Panc1 (cell line): Measurements from ENCODE around the gene PER2. TPM values are rescaled to one million over a fixed set of nuclear protein-coding genes. Genes with fewer than 3 reads are reported as not detected.
"Not testable (repeated sequence)": the region's sequence is repeated elsewhere in the genome, so short reads cannot be mapped to it uniquely, and the experiment has no call there.

ENCODE experiments used
- ATAC-seq: fragments of 200-7000 bp; cut with Tn5 transposase; 2 replicates; pipeline ENCODE4 v1.9.1; 2020; ENCODE audit warnings: mild to moderate bottlenecking, moderate library complexity
- BruUV-seq: library from RNA; stranded (reverse); fragments of 400-500 nt; replicated peaks from 2 replicates; lab custom pipeline; 2021; lab: Mats Ljungman, UMichigan
- CTCF ChIA-PET: fragments of 300-600 bp; sonication (Branson Sonifier 250); formaldehyde crosslinking; loops from one replicate; lab custom pipeline; 2022; ENCODE audit warnings: antibody characterized with exemption; lab: Charles Lee
- POLR2A ChIA-PET: fragments of 300-600 bp; sonication (Branson Sonifier 250); formaldehyde crosslinking; loops from one replicate; lab custom pipeline; 2022; ENCODE audit warnings: antibody characterized with exemption; lab: Charles Lee
- DNase-seq: peaks from one replicate; pipeline ENCODE4 v3.0.0-alpha.2; 2010; ENCODE audit warnings: low read depth, low spot score
- H3K27ac ChIP-seq: 2 replicates; pipeline ENCODE4 v1.5.1; 2011; ENCODE audit warnings: mild to moderate bottlenecking, low read length, inconsistent platforms
- H3K27me3 ChIP-seq: fragments of 200-500 bp; sonication (Bioruptor generic); 2 replicates; pipeline ENCODE4 v1.6.0; 2014; ENCODE audit warnings: low read length, inconsistent platforms; ENCODE audit not compliant: control insufficient read depth, insufficient read depth
- H3K36me3 ChIP-seq: fragments of 200-500 bp; sonication (Bioruptor generic); 2 replicates; pipeline ENCODE4 v1.5.1; 2014; ENCODE audit warnings: inconsistent platforms, mild to moderate bottlenecking, low read length, moderate library complexity; ENCODE audit not compliant: control insufficient read depth, insufficient read depth
- H3K4me1 ChIP-seq: 2 replicates; pipeline ENCODE4 v1.5.1; 2011; ENCODE audit warnings: inconsistent platforms, mild to moderate bottlenecking, low read length, moderate library complexity; ENCODE audit not compliant: control insufficient read depth, insufficient read depth
- H3K4me3 ChIP-seq, 2 experiments: 2 replicates each; pipeline ENCODE4 v1.5.1; 2011 to 2012; ENCODE audit warnings: low read depth in 2 of 2, low read length in 2 of 2, mild to moderate bottlenecking in 2 of 2, inconsistent platforms in 1 of 2, moderate library complexity in 1 of 2
- H3K9me3 ChIP-seq: fragments of 200-500 bp; sonication (Bioruptor generic); 2 replicates; pipeline ENCODE4 v1.5.1; 2014; ENCODE audit warnings: low read depth, mild to moderate bottlenecking, inconsistent platforms, low read length, moderate library complexity; ENCODE audit not compliant: control insufficient read depth, insufficient read depth
- POLR2AphosphoS5 ChIP-seq: IDR thresholded peaks from 2 replicates; pipeline ENCODE4 v1.6.1; 2012; ENCODE audit warnings: mild to moderate bottlenecking, low read depth, low read length, moderate library complexity
- SIN3A ChIP-seq: IDR thresholded peaks from 2 replicates; pipeline ENCODE4 v1.6.1; 2012; ENCODE audit warnings: low read depth, mild to moderate bottlenecking, low read length, moderate library complexity, borderline replicate concordance; ENCODE audit not compliant: insufficient read depth
- TCF7L2 ChIP-seq: IDR thresholded peaks from 2 replicates; pipeline ENCODE4 v1.6.1; 2011; ENCODE audit warnings: mild to moderate bottlenecking, low read depth, low read length, inconsistent platforms
- in situ Hi-C: cut with HindIII; loops from 2 replicates; pipeline ENCODE4 v1.10.0; 2016; ENCODE audit warnings: low sequenced_read_pairs, low pct_unique_long_range_greater_than_20kb
- intact Hi-C: fragments of 100-400 bp; cut with micrococcal nuclease; formaldehyde crosslinking; loops from one replicate; pipeline ENCODE4 v1.10.0; 2022; ENCODE audit not compliant: unreplicated experiment
- total RNA-seq: library from RNA; stranded (reverse); gene quantifications from one replicate; pipeline ENCODE4 v1.2.1, GENCODE V29; 2021; ENCODE audit not compliant: unreplicated experiment
- TF ChIP-seq, protein P1 (sequence below): fragments of 450-650 bp; IDR thresholded peaks from 2 replicates; pipeline ENCODE4 v1.5.1; 2017; ENCODE audit warnings: mild to moderate bottlenecking
- TF ChIP-seq, protein P2 (sequence below), 2 experiments: IDR thresholded peaks; 2 replicates each; pipeline ENCODE4 v1.6.1; 2011 to 2012; ENCODE audit warnings: low read depth in 2 of 2, control low read depth in 1 of 2, low read length in 1 of 2, mild to moderate bottlenecking in 1 of 2, moderate library complexity in 1 of 2; ENCODE audit not compliant: insufficient read depth in 1 of 2

Gene PER2
- total RNA-seq, 1 experiment from 2014 or later = 9.9 TPM

DNA sequence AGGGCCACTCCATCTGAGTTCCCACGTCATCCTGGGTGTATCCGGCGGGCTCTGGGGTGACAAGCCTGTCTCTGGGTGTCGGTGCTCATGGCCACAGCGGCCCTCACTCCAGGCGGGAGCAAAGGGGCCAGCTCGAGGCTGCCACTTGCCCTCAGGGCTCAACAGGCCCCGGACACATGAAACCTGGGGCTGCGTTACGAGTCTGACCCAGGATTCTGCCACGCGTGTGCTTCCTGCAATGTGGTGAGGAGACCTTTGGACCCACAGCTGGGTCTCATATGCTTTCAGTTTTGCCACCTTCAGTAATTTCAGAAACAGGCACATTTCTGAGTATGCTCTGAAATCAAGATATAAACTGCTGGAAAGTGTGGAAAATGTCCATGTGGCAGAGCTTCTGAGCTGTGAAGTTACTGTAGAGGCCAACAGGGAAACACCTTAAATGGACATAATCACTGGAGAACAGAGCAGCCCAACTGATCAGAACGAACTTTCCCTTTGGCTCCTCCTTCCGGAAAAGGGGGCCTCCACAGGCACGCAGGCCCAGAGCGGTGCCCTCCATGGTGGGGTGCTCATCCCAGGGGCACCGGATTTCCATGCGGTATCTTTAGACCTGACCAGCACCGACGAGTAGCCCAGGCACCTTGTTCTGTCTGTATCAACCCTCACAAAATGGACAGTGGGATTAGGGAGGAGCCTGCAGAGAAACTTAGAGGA lies 14.1 kb downstream of the PER2 start:
- DNase-seq (no peak), ATAC-seq (no peak)
- no peaks in the 10 kb centered on the region for H3K36me3 ChIP-seq
- H3K9me3 ChIP-seq = no peaks in the 10 kb centered on the region
- no peak overlapping the region for H3K4me3 ChIP-seq
- H3K4me1 ChIP-seq = no peaks in the 10 kb centered on the region
- TF ChIP-seq, protein P1, sequence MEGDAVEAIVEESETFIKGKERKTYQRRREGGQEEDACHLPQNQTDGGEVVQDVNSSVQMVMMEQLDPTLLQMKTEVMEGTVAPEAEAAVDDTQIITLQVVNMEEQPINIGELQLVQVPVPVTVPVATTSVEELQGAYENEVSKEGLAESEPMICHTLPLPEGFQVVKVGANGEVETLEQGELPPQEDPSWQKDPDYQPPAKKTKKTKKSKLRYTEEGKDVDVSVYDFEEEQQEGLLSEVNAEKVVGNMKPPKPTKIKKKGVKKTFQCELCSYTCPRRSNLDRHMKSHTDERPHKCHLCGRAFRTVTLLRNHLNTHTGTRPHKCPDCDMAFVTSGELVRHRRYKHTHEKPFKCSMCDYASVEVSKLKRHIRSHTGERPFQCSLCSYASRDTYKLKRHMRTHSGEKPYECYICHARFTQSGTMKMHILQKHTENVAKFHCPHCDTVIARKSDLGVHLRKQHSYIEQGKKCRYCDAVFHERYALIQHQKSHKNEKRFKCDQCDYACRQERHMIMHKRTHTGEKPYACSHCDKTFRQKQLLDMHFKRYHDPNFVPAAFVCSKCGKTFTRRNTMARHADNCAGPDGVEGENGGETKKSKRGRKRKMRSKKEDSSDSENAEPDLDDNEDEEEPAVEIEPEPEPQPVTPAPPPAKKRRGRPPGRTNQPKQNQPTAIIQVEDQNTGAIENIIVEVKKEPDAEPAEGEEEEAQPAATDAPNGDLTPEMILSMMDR = no peak
- TF ChIP-seq SIN3A (no peak), TCF7L2 (no peak), POLR2AphosphoS5 (no peak)
- TF ChIP-seq, protein P2, sequence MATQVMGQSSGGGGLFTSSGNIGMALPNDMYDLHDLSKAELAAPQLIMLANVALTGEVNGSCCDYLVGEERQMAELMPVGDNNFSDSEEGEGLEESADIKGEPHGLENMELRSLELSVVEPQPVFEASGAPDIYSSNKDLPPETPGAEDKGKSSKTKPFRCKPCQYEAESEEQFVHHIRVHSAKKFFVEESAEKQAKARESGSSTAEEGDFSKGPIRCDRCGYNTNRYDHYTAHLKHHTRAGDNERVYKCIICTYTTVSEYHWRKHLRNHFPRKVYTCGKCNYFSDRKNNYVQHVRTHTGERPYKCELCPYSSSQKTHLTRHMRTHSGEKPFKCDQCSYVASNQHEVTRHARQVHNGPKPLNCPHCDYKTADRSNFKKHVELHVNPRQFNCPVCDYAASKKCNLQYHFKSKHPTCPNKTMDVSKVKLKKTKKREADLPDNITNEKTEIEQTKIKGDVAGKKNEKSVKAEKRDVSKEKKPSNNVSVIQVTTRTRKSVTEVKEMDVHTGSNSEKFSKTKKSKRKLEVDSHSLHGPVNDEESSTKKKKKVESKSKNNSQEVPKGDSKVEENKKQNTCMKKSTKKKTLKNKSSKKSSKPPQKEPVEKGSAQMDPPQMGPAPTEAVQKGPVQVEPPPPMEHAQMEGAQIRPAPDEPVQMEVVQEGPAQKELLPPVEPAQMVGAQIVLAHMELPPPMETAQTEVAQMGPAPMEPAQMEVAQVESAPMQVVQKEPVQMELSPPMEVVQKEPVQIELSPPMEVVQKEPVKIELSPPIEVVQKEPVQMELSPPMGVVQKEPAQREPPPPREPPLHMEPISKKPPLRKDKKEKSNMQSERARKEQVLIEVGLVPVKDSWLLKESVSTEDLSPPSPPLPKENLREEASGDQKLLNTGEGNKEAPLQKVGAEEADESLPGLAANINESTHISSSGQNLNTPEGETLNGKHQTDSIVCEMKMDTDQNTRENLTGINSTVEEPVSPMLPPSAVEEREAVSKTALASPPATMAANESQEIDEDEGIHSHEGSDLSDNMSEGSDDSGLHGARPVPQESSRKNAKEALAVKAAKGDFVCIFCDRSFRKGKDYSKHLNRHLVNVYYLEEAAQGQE (IDR thresholded peaks at IDR 0.05; ENCODE audit: insufficient read depth in 1 of 2, low read depth in 2 of 2, low read length in 1 of 2) = no peak
- intact Hi-C loops = no loop called here
- H3K27me3 ChIP-seq = no peaks in the 10 kb centered on the region
- in situ Hi-C loops = no loop called here
- ChIA-PET CTCF (no interaction called here), POLR2A (no interaction called here)
- H3K27ac ChIP-seq = no peak overlapping the region
- BruUV-seq = no TSS peak

DNA sequence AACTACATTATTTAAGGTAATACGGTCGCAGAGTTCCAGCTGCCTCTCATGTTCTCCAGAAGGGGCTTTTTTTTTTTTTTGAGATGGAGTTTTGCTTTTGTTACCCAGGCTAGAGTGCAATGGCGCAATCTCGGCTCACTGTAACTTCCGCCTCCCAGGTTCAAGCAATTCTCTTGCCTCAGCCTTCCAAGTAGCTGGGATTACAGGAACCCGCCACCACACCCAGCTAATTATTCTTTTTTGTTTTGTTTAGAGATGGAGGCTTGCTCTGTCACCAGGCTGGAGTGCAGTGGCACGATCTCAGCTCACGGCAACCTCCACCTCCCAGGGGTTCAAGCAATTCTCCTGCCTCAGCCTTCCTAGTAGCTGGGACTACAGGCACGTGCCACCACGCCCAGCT lies 15.0 kb downstream of the PER2 start:
- H3K36me3 ChIP-seq, H3K4me1 ChIP-seq, H3K27ac ChIP-seq, ATAC-seq, in situ Hi-C loops, H3K27me3 ChIP-seq, BruUV-seq, H3K4me3 ChIP-seq, DNase-seq, intact Hi-C loops, H3K9me3 ChIP-seq: not testable (repeated sequence)
- POLR2A ChIA-PET = interaction anchor here (1.5 kb wide), 1 partner anchor 10 kb away, joined by 3 read pairs; no protein-coding TSS in a partner anchor
- CTCF ChIA-PET = interaction anchor here (0.7 kb wide), 1 partner anchor 74 kb away, joined by 6 read pairs; no protein-coding TSS in a partner anchor

DNA sequence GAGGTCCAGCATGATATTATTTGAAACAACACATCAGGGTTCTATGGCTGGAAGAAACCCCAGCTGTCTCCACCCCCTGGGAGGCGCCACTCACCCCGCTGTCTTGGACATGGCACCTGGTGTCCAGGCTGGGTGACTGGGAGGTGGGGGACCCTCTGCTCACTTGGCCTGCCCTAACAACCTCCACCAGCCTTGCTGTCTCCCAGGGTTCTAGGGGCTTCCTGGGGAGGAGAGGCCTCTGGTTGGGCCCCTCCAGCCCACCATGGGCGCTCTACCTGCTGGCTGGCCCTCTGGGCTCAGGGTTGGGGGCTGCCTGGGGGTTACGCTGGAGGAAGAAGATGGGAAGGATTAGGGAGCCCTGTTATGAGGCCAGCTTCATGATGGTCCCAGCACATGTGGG lies 16.3 kb downstream of the PER2 start:
- intact Hi-C loops (no loop called here), in situ Hi-C loops (no loop called here)
- no TSS peak for BruUV-seq
- ATAC-seq = no peak
- CTCF ChIA-PET = interaction anchor here (0.9 kb wide), 1 partner anchor 9 kb away, joined by 3 read pairs; no protein-coding TSS in a partner anchor
- Histone ChIP-seq H3K4me3 (no peak overlapping the region), H3K27me3 (no peaks in the 10 kb centered on the region), H3K27ac (no peak overlapping the region), H3K36me3 (no peaks in the 10 kb centered on the region), H3K4me1 (no peaks in the 10 kb centered on the region), H3K9me3 (no peaks in the 10 kb centered on the region)
- DNase-seq = no peak
- POLR2A ChIA-PET = interaction anchor here (1.5 kb wide), 1 partner anchor 11 kb away, joined by 3 read pairs; no protein-coding TSS in a partner anchor
- TF ChIP-seq POLR2AphosphoS5 (no peak), TCF7L2 (no peak), SIN3A (no peak)
- TF ChIP-seq, protein P1 = no peak
- TF ChIP-seq, protein P2 (IDR thresholded peaks at IDR 0.05; ENCODE audit: insufficient read depth in 1 of 2, low read depth in 2 of 2, low read length in 1 of 2) = no peak
